NB4 (cell line): ENCODE results near the gene RSL1D1.

Experiments
- DNase-seq: peaks from one replicate; pipeline ENCODE4 v3.0.0; 2010; ENCODE audit warnings: low read depth
- H3K4me3 ChIP-seq: one replicate; pipeline ENCODE4 v1.5.1; 2011; ENCODE audit warnings: mild to moderate bottlenecking, low read depth, low read length, moderate library complexity
- CTCF ChIP-seq: IDR thresholded peaks from one replicate; pipeline ENCODE4 v1.5.1; 2012; ENCODE audit warnings: low read depth, low read length
- MAX ChIP-seq: IDR thresholded peaks from 2 replicates; pipeline ENCODE4 v1.6.1; 2011; ENCODE audit warnings: low read depth, low read length
- MYC ChIP-seq: IDR thresholded peaks from 2 replicates; pipeline ENCODE4 v1.6.1; 2011; ENCODE audit warnings: low read depth, low read length
- POLR2A ChIP-seq: IDR thresholded peaks from 2 replicates; pipeline ENCODE4 v1.6.1; 2011; ENCODE audit warnings: mild to moderate bottlenecking; ENCODE audit not compliant: insufficient read length; ENCODE audit errors: extremely low read depth

RSL1D1 gene

GRCh38 chr16:11851294-11852091, at the start of gene RSL1D1:
RSL1D1 (minus strand) TSS chr16:11851542; CDS start chr16:11851512, 30 bp downstream.
- TF ChIP-seq CTCF (no peak), MAX (peak; percentile 95), POLR2A (peak; percentile 93), MYC (peak; percentile 100)
- DNase-seq, result peak; percentile 96
- peak within 1 kb of the TSS; percentile 87 for H3K4me3 ChIP-seq

GRCh38 chr16:11901091-11901490, 49.7 kb upstream of the RSL1D1 start:
- TF ChIP-seq POLR2A (no peak), MYC (no peak), CTCF (no peak), MAX (no peak)

GRCh38 chr16:11896486-11897176, 45.3 kb upstream of the RSL1D1 start:
- TF ChIP-seq MAX (no peak), MYC (no peak), POLR2A (no peak), CTCF (no peak)
- no peak for DNase-seq
- no peak overlapping the region for H3K4me3 ChIP-seq

More at GRCh38 chr16:11901091-11901490, 49.7 kb upstream of the RSL1D1 start:
- no peak overlapping the region for H3K4me3 ChIP-seq
- DNase-seq, result no peak

GRCh38 chr16:11893571-11893970, 42.2 kb upstream of the RSL1D1 start:
- TF ChIP-seq POLR2A, result no peak
- TF ChIP-seq MAX, result no peak
- no peak for TF ChIP-seq CTCF
- no peak for TF ChIP-seq MYC
- no peak for DNase-seq
- H3K4me3 ChIP-seq, result no peak overlapping the region

GRCh38 chr16:11892761-11893160, 41.4 kb upstream of the RSL1D1 start:
- no peak for DNase-seq
- no peak for TF ChIP-seq POLR2A
- no peak for TF ChIP-seq CTCF
- H3K4me3 ChIP-seq, result no peak overlapping the region
